Measurements from ENCODE around the gene XCL1.
"Not testable (repeated sequence)": the region's sequence is repeated elsewhere in the genome, so short reads cannot be mapped to it uniquely, and the experiment has no call there.

The XCL1 gene

DNA sequence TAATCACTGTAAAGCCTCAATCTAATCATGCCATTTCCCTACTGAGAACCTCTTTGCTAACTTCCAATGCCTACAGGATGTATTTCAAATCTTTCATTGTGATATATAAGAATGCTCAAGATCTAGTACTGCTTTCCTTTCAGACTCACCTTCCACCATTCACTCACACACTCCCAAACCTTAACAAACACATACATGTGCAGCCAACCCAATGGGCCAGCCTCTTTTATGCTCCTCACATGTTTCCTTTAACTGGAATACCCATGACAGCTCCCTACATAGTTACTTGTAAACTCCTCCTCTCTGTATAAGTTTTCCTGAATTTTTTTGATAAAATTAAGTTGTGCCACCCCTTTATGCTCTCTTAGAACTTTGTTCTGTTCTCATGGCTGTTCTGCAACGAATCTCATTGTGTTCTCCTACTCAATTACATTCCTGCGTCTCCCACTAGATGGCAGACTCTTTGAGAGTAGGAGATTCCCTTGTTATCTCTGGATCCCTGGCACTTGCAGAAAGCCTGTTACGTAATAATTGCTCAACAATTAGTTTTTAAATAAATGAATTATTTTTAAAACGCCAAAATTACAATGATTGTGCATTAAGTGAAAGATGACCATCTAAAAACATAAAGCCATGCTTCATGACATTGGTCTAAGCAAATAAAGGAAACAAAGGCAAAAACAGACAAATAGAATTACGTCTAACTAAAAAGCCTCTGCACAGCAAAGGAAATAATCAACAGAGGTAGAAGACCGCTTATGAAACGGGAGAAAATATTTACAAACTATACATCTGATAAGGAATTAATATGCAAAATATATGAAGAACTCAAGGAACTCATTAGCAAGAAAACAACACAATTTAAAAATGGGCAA, 30.5 kb upstream of the XCL1 start:
- peak; percentile 59 for DNase-seq
- in situ Hi-C loops (cut with HindIII; ENCODE audit: low pct_ligation_motif_present, low sequenced_read_pairs), result not testable (repeated sequence)

GRCh38 chr1:168546553-168546895, 29.9 kb upstream of the XCL1 start:
- H3K27me3 ChIP-seq (replicated peaks); H3K36me3 ChIP-seq (replicated peaks); DNase-seq; H3K27ac ChIP-seq; H3K4me3 ChIP-seq (ENCODE audit: low read depth, low read length); in situ Hi-C loops (cut with HindIII; ENCODE audit: low pct_ligation_motif_present, low sequenced_read_pairs): not testable (repeated sequence)

More for the DNA sequence above, 30.5 kb upstream of the XCL1 start:
- not testable (repeated sequence) for H3K27me3 ChIP-seq (replicated peaks); H3K4me3 ChIP-seq (ENCODE audit: low read depth, low read length); H3K27ac ChIP-seq; H3K36me3 ChIP-seq (replicated peaks)
- TF ChIP-seq CTCF (IDR thresholded peaks at IDR 0.05; ENCODE audit: low read depth, low read length, missing control alignments), result peak; percentile 63

DNA sequence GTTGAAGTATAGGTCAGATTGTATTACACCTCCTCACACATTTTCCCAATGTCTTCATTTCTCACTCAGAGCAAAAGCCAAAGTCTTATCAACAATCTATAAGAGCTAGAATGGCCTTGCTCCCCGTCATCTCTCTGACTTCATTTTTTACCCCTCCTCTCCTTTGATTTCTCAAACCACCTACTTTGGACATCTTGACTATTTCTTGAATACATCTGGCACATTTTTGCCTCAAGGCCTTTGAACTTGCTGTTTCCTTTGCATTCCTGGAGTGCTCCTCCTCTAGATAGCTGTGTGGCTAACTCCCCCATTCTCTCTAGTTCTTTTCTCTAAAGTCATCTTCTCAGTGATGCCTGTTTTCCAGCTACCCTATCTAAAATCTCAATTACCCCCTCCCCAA, 25.4 kb upstream of the XCL1 start:
- Histone ChIP-seq H3K27me3 (replicated peaks) (no peaks in the 10 kb centered on the region), H3K4me3 (ENCODE audit: low read depth, low read length) (no peak overlapping the region), H3K36me3 (replicated peaks) (no peaks in the 10 kb centered on the region), H3K27ac (no peak overlapping the region)
- DNase-seq, result no peak
- in situ Hi-C loops (cut with HindIII; ENCODE audit: low pct_ligation_motif_present, low sequenced_read_pairs), result no loop called here
- no peak for TF ChIP-seq CTCF (IDR thresholded peaks at IDR 0.05; ENCODE audit: low read depth, low read length, missing control alignments)

GRCh38 chr1:168551688-168552087, 24.7 kb upstream of the XCL1 start:
- H3K36me3 ChIP-seq (replicated peaks), result no peaks in the 10 kb centered on the region
- in situ Hi-C loops (cut with HindIII; ENCODE audit: low pct_ligation_motif_present, low sequenced_read_pairs), result no loop called here
- H3K27ac ChIP-seq, result no peak overlapping the region
- DNase-seq, result no peak
- no peak for TF ChIP-seq CTCF (IDR thresholded peaks at IDR 0.05; ENCODE audit: low read depth, low read length, missing control alignments)
- no peak overlapping the region for H3K4me3 ChIP-seq (ENCODE audit: low read depth, low read length)
- no peaks in the 10 kb centered on the region for H3K27me3 ChIP-seq (replicated peaks)

DNA sequence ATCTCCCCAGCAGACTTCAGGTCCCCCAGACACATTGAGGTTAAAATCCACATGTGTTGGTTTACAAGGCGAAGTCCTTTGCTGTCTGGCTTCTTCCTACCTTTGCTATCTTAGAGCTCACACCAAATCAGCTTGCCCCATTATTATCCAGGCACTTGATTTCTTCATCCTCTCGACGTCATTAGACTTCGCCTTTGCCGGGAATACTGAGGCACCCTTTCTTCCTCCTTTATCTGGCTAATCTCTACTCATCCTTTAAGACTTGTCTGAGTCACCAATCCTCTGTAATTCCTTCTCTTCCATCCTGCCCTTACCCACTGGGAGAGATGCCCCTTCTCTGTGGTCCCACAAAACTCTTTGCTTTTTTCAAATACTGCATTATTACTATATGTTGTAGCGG, 23.4 kb upstream of the XCL1 start:
- no peak overlapping the region for H3K27ac ChIP-seq
- no peak for TF ChIP-seq CTCF (IDR thresholded peaks at IDR 0.05; ENCODE audit: low read depth, low read length, missing control alignments)
- H3K27me3 ChIP-seq (replicated peaks), result no peaks in the 10 kb centered on the region
- H3K36me3 ChIP-seq (replicated peaks), result no peaks in the 10 kb centered on the region
- in situ Hi-C loops (cut with HindIII; ENCODE audit: low pct_ligation_motif_present, low sequenced_read_pairs), result no loop called here
- H3K4me3 ChIP-seq (ENCODE audit: low read depth, low read length), result no peak overlapping the region
- no peak for DNase-seq

GRCh38 chr1:168553680-168554553, 22.5 kb upstream of the XCL1 start:
- no peak for TF ChIP-seq CTCF (IDR thresholded peaks at IDR 0.05; ENCODE audit: low read depth, low read length, missing control alignments)
- Histone ChIP-seq H3K27ac (no peak overlapping the region), H3K4me3 (ENCODE audit: low read depth, low read length) (no peak overlapping the region), H3K36me3 (replicated peaks) (no peaks in the 10 kb centered on the region), H3K27me3 (replicated peaks) (no peaks in the 10 kb centered on the region)
- DNase-seq, result no peak
- in situ Hi-C loops (cut with HindIII; ENCODE audit: low pct_ligation_motif_present, low sequenced_read_pairs), result no loop called here

Measured in brain microvascular endothelial cell (primary cell).